Brain pericyte (primary cell): Measurements from ENCODE around the gene FUT9.

Experiments
- DNase-seq: peaks from one replicate; pipeline ENCODE4 v3.0.0-alpha.2; 2012; ENCODE audit warnings: low read depth, low spot score

FUT9 gene

DNA sequence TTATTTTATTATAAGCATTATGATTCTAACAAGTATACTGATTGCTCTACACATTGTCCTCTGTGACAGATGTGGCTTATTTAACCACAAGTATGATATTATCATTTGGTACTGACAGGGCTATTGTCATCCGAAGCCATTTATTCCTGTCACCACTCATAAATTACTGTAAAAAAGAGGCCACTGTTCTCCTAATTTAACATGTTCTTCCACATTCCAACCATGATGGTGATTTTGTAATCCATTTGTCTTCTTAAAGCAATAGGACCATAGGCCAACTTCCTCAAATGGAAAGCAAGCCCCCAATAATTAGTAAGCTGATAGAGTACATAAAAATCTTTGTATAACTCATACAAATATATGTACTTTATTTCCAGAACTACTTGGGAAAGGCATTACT is 50.6 kb downstream of the FUT9 start:
- DNase-seq: no peak

DNA sequence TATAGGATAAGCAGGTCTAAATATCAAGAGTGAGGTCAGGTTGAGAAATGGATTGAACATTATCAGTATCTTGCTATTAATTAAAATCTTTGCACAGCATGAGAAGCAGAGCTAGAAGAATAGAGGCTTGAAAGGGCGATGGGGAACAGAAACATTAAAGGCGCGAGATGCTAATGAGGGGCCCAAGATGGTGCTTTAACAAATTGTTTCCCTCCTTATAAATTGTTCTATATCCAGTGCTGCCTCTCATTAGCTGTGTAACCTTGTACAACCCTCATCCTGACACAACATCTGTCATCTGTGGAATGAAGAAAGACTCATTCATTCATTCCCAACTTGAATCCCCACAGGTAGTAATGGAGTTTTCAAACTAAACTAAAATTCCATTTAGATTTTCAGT is 57.8 kb downstream of the FUT9 start:
- no peak for DNase-seq

DNA sequence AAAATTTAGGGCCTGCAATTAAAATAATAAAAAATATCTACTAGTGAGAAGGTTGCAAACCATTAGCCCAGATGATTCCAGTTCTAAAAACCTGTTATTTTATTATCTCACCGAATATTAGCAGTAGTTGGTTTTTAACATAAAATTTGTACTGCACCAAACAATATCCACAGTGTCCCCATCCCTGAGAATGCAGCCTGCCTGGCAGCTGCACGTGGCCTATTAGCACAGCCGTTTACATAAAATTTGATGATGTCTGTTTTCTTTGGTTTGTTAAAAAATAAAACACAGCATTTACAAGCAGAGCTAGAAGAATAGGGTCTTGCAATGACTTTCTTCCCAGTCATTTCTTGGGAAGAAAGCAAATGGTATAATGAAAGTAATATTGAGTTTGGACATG is 58.2 kb downstream of the FUT9 start:
- no peak for DNase-seq

DNA sequence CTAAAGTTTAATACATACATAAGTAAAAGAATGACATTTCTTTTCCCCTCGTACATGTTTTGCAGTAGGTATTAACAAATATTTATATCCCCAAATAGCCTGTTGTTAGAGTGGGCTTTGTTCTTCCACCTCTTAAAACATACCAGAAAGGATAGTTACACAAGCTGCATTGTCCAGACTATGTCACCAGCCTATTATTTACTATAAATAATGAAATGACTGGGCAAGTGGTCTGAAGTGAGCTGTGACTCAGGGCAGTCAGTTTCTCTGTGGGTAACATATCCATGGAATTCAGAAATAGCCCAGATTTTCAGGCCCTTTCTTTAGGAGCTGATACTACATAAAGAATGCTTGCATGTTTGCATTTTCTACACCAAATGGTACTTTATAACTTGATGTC is 60.1 kb downstream of the FUT9 start:
- DNase-seq: no peak

DNA sequence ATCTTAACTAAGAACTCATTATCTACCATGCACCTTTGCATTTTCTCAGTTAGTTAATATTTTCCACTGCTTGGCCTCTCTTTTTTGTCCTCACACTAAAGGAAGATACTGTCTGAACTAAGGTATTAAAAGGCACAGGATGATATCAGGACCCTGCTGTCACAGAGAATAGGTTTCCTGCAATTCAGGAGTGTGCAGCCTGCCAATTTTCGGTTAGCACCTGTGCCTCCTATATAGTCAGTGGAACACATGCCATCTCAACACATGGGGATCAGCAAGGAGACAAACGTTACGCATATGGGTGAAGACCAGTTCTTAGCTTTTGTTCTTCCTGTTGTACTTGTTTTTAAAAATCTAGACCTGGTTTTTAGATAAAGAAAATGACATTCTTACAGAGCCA is 71.0 kb downstream of the FUT9 start:
- no peak for DNase-seq

DNA sequence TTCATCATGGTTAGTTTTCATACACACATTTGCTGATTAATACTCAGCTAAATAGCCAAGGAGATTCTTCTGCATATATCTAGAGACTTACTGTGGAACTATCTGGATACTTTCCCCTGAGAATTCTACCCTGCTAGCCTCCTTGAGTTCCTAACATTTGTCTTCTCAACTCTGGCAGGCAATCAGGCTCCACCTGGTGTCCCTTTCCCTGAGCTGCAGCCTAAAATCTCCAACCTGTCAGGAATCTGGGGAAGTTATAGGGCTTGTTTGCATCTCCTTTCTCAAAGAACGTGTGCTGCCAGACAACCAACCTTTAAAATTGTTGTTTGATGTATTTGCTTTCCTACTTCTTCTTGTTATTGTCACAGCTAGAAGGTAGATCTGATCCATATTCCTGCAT is 73.4 kb downstream of the FUT9 start:
- no peak for DNase-seq

DNA sequence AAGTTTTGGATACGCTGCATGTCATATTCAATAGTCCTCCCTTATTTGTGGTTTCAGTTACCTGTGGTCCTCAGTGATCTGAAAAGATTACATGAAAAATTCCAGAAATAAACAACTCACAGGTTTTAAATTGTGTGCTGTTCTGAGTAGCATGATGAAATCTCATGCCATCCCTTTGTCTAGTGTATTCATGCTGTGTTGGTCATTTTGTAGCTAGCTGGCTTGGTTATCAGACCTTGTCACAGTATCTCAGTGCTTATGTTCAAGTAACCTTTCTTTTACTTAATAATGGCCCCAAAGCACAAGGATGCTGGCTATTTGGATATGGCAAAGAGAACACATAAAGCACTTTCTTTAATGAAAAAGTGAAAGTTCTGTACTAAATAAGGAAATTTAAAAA is 78.3 kb downstream of the FUT9 start:
- no peak for DNase-seq

DNA sequence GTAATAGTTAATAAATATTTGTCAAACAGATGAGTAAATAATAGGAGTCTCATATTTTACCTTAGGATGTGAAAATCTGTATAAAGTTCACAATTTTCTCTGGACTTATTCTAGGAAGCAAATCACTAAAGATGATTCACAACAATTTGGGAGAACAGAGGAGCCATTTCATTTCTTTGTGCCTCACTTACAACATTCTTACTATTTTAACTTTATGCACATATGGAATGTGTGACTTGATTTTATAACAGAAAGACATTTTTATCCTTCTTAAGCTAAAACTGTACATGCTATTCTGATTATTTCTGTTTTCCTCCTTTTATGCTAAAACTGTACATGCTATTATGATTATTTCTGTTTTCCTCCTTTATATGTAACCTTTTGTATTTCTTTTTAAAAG is 83.3 kb downstream of the FUT9 start:
- DNase-seq: no peak

DNA sequence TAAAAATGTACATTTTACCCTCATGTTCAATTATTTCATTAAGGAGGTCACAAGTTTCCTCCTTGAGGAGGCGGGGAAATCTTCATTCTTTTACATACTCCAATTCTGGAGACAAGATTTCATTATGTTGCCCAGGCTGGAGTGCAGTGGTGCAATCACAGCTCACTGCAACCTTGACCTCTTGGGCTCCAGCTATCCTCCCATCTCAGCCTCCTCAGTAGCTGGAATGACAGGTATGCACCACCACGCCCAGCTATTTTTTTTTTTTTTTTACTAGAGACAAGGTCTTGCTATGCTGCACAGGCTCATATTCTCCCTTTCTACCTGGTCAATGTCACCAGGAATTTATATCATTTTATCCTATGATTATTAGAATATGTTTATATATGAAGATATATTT is 85.8 kb downstream of the FUT9 start:
- no peak for DNase-seq

DNA sequence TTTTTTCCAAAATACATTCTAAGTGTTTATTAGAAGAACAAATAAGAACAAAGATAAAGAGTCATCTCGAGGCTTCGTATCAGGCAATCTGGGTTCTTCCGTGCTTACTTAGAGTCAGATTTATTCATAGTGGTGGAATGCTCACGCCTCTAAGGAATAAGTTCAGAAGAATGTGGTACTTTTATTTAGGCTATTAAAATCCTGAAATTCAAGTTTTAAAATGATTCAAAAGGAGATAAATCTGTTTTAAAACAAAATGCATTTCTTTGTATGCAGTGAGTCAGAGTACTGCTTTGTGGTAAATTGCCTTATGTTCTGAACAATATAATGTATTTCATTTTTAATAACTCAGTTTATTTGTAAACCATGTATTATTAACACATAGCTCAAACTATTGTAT is 89.1 kb downstream of the FUT9 start:
- no peak for DNase-seq

DNA sequence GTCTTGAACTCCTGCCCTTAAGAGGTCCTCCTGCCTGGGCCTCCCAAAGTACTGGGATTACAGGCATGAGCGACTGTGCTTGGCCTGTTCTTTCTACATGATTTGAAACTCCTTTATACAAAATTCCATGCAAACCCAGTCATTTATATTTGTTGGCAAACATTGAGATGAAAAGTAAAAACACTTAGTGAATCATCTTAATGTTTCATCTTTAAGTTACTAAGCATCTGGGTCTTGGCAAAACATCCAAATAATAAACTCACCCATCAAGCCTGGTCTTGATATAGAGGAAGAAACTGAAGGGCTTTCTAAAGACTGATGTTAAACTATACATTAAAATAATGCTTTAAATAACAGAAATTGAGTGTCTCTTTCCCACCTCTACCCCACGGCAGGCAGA is 95.1 kb downstream of the FUT9 start:
- DNase-seq: no peak

DNA sequence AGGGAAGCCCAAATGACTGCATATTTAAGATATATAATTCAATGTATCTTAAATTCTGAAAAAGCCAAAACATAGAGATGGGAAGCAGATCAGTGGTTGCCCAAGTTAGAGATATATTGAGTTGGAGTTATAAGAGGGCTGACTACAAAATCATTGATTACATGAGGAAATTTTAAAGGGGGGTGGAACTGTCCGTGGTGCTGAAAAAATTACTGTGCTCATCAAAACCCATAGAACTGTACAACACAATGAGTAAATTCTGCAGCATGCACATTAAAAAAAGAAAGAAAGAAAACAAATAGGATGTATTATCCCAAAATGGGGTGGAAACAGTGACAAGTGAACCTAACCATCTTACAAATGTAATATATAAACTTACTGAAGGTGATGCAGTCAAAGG is 100.9 kb downstream of the FUT9 start:
- DNase-seq: no peak

DNA sequence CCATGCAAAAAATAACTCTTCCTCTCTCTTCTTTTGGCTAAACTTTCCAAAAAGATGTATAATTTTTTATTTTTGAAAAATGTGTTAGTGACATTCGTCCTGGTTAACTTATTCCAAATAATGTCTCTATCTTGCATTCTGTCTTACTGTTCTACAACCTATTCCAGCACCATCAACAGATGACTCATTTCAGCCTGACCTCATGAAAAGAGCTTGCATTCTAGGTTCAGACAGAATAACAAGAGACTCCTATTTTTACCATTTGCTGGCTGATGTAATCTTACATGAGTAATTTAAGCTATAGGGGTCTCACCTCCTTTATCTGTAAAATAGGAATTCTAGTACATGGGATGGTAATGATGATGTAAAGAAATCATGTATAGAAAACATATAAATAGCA is 109.0 kb downstream of the FUT9 start:
- no peak for DNase-seq

DNA sequence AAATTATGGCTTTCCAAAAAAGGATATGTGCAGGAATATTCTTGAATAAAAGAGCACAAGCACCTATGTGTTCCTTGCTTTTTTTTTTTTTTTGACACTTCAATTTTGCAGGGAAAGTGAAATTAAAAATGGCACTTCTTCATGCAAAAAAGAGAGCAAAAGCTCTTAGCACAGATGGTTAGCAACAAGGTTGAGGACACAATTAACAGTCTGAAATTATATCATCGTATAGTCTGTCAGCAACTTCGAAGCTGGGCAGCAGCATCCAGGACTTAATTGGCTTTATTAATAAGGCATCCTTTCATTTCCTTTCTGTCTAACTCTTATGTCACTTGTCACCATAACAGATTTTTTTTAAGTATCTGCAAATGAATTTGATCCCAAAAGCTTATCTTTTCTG is 122.6 kb downstream of the FUT9 start:
- no peak for DNase-seq

DNA sequence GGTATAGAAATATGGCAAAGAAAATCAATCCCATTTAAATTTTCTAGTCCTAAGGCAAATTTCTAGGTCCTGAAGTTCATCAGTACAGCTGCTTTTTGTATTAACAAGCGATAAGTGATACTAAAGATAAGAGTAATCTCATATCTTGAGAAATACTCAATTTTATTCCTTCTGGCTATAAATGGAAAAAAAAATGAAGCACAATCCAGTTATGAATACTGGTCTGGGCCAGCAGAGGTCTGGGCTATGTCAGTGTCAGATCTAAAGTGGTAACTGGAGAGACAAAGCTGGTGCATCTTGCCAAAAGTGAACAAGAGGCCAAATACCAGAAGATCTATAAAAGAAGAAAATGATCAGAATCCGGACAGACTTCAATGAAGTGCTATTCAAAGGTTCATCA is 126.4 kb downstream of the FUT9 start:
- DNase-seq: no peak

DNA sequence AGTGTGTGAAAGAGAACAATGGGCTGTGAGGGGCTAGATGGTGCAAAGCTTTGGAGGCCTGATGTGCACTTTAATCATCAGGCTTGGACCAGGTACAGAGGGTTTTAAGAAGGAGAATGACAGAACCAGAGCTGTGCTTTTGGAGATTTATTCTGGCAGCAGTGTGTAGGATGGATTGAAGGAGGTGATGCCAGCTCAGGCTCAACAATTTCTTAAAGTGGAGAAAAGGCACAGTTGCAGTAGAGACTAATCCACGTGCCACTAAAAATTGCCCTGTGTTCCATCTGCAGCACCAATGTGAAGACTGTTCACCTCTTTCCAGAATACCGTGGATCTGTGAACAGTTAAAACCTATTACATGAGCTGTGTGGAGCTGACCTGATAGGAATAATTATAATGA is 134.7 kb downstream of the FUT9 start:
- DNase-seq: no peak

DNA sequence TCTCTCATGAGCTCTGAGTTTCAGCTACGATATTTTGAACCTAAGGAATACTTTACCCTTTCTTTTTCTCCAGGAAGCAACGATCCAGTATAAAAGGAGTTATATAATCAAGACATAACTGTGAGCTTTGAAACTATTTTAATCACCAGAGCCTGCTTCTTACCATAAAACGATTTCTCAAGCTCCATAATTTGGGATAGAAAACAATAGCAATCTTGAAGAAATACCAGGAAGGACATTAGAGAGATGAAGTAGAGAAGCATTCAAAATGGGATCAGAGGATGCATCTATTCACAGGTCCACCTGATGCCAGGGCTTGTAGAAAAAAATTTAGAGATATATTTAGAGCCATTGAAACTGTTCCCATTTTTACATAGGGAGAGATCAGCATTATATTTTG is 135.9 kb downstream of the FUT9 start:
- no peak for DNase-seq

DNA sequence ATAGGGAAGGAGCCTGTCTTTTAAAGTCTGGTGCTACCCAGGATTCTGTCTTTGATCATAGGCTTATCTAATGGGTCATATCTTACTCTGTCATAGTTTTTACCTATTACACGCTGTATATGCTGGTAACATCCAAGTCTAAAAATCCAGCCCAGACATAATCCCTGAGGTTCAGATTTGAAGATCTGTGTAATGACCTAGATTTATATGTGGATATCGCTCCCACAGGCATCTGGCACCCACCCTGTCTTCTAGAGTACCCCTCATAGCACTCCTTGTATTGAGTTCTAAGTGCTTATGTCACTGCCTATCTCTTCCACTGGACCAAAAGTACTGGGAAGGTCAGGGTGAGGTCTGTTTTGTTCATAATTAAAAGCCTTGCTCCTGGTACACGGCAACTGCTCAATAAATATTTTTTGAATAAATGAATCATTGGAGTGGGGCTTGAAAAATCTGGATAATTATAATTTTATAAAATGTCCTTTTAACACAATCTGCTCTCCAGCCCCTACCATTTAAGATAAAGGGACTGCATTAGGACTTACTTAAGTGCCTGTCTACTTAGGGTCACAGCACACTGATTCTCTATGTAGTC is 136.4 kb downstream of the FUT9 start:
- no peak for DNase-seq

DNA sequence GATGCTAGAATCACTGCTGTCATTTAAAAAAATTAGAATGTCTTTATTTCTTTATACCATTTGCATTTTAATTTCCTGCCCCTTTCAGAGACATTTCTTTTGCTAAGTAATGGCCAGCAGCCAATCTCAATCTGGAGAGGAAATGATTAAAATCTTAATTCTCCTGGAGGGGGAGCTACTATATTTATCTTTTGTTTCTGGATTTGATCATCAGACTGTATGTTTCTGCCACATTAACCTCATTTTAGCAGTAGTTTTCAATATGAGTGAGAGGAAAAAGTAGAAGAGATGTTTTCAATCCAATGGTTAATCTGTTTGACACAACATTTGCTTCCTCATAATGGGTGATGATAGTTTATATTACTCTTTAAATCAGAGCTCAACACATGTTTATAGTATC is 138.0 kb downstream of the FUT9 start:
- DNase-seq: no peak

DNA sequence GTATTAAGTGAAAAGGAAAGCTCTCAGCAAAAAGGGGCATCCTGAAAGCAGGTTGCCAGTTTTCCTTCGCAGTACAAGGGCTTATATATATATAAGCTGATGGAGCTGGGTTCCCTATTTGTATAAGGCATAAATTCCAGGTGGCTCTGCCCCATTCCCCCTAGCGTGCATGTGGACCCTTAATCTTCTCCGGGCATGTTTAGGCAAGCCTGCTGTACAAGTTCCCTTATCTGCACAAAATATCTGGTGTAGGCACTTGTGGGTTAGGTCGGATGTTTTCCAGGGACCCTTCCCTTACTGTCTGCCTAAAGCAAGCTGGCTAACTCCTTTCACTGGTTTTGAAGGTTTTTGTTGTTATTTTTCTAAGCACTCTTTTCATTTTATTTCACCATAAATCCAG is 140.7 kb downstream of the FUT9 start:
- DNase-seq: no peak

DNA sequence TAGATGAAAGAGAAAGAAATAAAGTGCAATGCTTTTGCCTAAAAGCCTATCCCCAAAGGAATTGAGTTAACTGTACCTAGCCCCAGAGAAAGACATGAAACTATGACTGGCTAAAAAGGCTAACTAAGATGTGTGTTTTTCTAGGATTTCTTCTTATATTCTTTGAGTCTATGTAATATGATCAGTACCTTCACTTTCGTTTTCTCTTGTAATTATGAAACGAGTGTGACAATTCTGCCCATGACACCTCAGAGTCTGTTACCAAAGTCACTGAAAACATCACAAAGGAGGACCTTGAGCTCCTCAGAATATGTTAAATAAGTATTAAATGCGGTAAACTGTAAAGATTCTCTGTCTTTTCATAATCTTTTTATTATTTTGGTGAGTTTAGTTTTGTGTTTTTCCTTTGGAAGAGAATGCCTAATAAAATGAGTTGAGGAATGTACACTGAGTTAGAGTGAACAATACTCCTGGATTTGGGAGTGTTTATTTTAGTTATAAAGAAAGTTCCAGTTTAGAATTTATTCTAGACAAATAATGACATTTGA is 141.3 kb downstream of the FUT9 start:
- DNase-seq: no peak

DNA sequence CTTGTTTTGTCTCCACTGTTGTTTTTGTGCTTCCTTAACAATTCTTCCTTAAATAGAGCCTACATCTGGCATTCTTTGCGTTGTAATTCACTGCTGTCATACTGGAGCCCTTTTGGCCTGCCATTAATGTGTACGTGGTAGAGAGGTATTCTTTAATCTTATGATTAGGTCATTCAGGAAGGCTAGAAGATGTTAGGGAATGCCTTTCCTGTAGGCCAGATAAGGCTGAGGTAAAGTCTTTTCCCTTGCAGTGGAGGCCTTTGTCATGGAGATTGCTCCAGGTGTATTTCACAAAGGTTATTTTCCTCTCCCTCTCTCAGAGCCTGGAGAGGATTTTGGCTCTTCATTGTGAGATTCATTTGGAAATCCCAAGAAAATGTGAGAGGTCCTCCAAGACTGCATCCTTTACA is 146.9 kb downstream of the FUT9 start:
- no peak for DNase-seq

DNA sequence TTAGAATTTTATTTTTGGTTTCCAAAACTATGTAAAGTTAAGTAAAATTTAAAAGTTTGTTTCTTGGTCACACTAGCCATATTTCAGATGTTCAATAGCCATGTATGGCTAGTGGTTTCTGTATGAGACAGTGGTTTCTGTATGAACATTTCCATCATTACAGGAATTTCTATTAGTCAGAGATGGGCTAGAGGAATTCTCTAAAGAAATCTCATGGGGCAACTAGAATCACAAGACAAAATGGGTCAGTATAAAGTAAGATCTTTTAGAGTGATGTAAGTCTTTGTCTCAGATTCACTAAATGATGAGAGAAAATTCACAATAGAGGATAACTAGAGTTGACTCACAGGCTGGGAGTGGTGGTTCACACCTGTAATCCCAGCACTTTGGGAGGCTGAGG is 149.0 kb downstream of the FUT9 start:
- no peak for DNase-seq

DNA sequence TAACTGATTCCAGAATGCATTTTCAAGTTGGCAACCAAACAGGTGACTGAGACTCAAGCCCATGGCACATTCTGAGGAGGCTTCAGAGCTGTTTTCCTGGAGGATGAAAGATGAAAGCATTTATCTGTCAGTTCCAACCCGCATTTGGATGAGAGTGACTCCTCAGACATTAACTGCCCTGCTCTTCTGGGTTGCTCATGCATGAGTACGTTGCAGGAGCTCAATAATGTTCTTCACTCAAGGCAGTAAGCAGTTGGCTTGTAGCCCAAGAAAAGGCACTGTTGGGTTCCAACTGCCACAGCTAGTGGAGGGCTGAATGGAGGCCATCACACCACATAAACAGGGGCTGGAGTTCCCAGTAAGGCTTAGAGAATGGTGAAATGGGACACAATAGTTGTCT is 155.3 kb downstream of the FUT9 start:
- DNase-seq: no peak
